Left lung (tissue), 10 donors: ENCODE measurements around the gene FOXR1. TPM values are rescaled to one million over a fixed set of nuclear protein-coding genes. Genes with fewer than 3 reads are reported as not detected.

ENCODE experiments used
- ATAC-seq: fragments of 200-7000 bp; cut with Tn5 transposase; one replicate; pipeline ENCODE4 v1.9.1; 2020; ENCODE audit warnings: moderate library complexity
- DNase-seq, 4 donors: peaks; one replicate each; pipeline ENCODE4 v3.0.0-alpha.2; 2013 to 2020
- H3K27ac ChIP-seq, 2 donors: fragments of 200-600 bp; sonication (generic) in 1 of 2; one replicate each; pipeline versions ENCODE4 v1.5.0 to v1.8.0; 2020 to 2021
- H3K27me3 ChIP-seq, 2 donors: fragments of 200-600 bp; sonication (generic) in 1 of 2; one replicate each; pipeline versions ENCODE4 v1.5.0 to v1.8.0; 2020 to 2021
- H3K36me3 ChIP-seq, 2 donors: fragments of 200-600 bp; sonication (generic) in 1 of 2; one replicate each; pipeline versions ENCODE4 v1.5.0 to v1.8.0; 2020 to 2021
- H3K4me1 ChIP-seq, 2 donors: fragments of 200-600 bp; one replicate each; pipeline ENCODE4 v1.8.0; 2021
- H3K4me3 ChIP-seq, 2 donors: fragments of 200-600 bp; sonication (generic) in 1 of 2; one replicate each; pipeline versions ENCODE4 v1.5.0 to v1.8.0; 2020 to 2021; ENCODE audit warnings: mild to moderate bottlenecking in 1 of 2
- H3K9me3 ChIP-seq, 2 donors: fragments of 200-600 bp; sonication (generic) in 1 of 2; one replicate each; pipeline versions ENCODE4 v1.5.0 to v1.8.0; 2020 to 2021
- intact Hi-C, 2 donors: fragments of 100-400 bp; cut with DNase I; formaldehyde crosslinking; loops; one replicate each; pipeline versions ENCODE4 v1.11.2 to v1.14.2; 2022
- polyA plus RNA-seq, 6 donors: library from polyadenylated mRNA; unstranded; fragments of 120-200 nt; gene quantifications; one replicate each; pipeline ENCODE4 v1.2.1, GENCODE V29; 2013; ENCODE audit not compliant: insufficient read length in 6 of 6
- total RNA-seq, 2 donors: library from RNA; stranded (reverse); fragmentation: NEBNext Ultra II Directional; extraction: Animal tissue kit (Norgen Biotek cat#: 25700); gene quantifications; one replicate each; pipeline ENCODE4 v1.2.1, GENCODE V29; 2021
- TF ChIP-seq, protein P1 (sequence below), 2 donors: fragments of 200-600 bp; sonication (generic) in 1 of 2; IDR thresholded peaks; one replicate each; pipeline versions ENCODE4 v1.5.0 to v1.8.0; 2021; ENCODE audit warnings: antibody characterized with exemption in 2 of 2
- donor health status: DM: no; HTN: yes; CAD: no.
- donor health status: DM: no; HTN: no; CAD: no.

Gene FOXR1
- total and polyA plus RNA-seq, 8 donors = not detected

DNA sequence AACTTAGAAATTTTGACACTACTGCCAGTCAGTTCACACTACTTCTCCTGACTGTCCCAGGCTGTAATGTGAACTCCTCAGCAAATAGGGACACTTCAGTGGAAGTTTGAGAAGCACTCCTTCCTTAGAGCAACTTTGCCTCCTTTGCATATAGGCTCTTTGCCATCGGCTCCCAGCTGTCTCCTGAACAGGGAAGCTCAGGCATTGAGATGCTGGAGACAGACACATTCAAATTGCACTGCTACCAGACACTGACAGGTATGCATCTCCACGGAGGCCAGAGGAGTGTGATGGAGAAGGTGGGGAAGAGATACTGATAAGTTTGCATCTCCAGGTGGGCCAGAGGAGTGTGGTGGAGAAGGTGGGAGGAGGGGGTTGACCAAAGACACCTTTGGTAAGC, 48.4 kb downstream of the FOXR1 start:
- Histone ChIP-seq H3K27ac (no peak overlapping the region), H3K9me3 (no peaks in the 10 kb centered on the region), H3K27me3 (no peaks in the 10 kb centered on the region), H3K36me3 (peaks cover 4 to 59% of the 10 kb centered on the region in 2 donors), H3K4me1 (peaks cover 18 to 62% of the 10 kb centered on the region in 2 donors), H3K4me3 (peak overlapping the region; percentile 68 to 76)
- intact Hi-C loops = no loop called here
- ATAC-seq (no peak), DNase-seq (no peak)
- TF ChIP-seq, protein P1, sequence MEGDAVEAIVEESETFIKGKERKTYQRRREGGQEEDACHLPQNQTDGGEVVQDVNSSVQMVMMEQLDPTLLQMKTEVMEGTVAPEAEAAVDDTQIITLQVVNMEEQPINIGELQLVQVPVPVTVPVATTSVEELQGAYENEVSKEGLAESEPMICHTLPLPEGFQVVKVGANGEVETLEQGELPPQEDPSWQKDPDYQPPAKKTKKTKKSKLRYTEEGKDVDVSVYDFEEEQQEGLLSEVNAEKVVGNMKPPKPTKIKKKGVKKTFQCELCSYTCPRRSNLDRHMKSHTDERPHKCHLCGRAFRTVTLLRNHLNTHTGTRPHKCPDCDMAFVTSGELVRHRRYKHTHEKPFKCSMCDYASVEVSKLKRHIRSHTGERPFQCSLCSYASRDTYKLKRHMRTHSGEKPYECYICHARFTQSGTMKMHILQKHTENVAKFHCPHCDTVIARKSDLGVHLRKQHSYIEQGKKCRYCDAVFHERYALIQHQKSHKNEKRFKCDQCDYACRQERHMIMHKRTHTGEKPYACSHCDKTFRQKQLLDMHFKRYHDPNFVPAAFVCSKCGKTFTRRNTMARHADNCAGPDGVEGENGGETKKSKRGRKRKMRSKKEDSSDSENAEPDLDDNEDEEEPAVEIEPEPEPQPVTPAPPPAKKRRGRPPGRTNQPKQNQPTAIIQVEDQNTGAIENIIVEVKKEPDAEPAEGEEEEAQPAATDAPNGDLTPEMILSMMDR (IDR thresholded peaks at IDR 0.05) = no peak

DNA sequence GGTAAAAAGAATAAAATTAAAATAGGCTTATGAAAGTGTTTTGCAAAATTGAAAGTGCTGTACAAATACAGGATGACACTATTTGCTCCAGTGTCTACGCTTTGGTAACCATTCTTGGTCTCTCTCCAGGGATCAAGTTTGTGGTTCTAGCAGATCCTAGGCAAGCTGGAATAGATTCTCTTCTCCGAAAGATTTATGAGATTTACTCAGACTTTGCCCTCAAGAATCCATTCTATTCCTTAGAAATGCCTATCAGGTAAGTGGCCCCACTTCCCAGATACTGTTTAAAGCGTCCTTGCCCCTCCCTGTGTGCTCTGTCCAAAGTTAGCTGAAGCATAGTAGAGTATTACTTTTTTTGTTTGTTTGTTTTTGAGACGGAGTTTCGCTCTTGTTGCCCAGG, 50.1 kb downstream of the FOXR1 start:
- Histone ChIP-seq H3K27ac (no peak overlapping the region), H3K9me3 (no peaks in the 10 kb centered on the region), H3K36me3 (peaks cover 0 to 58% of the 10 kb centered on the region in 2 donors), H3K27me3 (no peaks in the 10 kb centered on the region), H3K4me1 (peaks cover 18 to 55% of the 10 kb centered on the region in 2 donors), H3K4me3 (no peak overlapping the region)
- TF ChIP-seq, protein P1 (IDR thresholded peaks at IDR 0.05) = no peak
- ATAC-seq = no peak
- no peak for DNase-seq
- intact Hi-C loops = no loop called here

DNA sequence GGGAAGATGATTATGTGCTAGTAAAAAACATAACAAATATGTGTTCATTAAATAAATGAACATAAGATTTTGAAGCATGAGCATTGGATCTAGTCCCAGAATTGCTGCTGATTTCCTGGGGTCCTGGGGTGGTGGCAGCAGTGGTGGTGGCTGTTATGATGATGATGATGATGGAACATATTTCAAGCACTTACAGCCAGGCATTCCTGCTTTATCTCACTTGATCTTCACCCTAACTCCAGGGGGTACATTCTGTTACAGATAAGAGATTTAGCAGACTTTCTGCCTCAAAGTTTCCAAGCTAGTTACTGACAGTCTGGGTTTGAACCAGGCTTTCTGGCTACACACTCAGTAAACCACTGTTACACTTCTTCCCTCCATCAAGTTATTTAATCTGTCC, 52.2 kb downstream of the FOXR1 start:
- H3K9me3 ChIP-seq = no peaks in the 10 kb centered on the region
- TF ChIP-seq, protein P1 (IDR thresholded peaks at IDR 0.05) = no peak
- peak overlapping the region in 1 of 2 donors; percentile 46 for H3K27ac ChIP-seq
- no peaks in the 10 kb centered on the region for H3K27me3 ChIP-seq
- peaks cover 12 to 49% of the 10 kb centered on the region in 2 donors for H3K4me1 ChIP-seq
- ATAC-seq (no peak), DNase-seq (no peak)
- H3K36me3 ChIP-seq = peaks cover 0 to 59% of the 10 kb centered on the region in 2 donors
- no peak overlapping the region for H3K4me3 ChIP-seq
- intact Hi-C loops = no loop called here

DNA sequence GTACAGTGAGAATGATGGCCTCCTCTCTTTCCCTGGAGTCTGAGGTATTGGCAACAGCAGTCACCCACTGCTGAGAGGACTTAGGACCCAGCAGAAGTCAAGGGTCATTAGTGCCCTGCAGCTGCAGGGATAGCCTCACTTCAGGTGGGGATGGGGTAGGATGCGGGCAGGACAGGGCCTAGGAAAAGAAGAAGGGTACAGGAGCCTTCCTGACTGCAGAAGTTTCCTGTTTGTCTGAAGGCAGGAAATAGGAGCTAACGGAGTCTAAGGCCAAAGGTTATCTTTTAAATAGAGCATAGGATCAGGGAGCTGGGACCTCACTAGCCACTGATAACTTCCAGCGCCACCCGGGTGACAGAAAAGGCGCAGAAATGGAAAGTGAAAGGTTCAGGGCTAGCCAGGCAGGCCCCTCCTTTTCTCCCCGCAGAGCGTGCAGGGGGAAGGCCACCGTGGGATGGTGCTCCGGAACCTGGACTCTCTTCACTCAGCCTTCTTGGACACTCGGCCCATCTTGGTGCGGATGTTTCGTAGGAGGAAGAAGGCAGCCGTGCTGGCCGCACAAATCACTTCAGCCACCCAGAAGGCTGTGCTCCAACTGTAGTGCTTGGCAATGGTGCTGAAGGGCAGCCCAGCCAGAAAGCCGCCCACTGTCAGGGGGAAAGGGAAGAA, 53.0 kb downstream of the FOXR1 start:
- intact Hi-C loops = no loop called here
- H3K27ac ChIP-seq = peak overlapping the region in 1 of 2 donors; percentile 46
- peaks cover 19 to 53% of the 10 kb centered on the region in 2 donors for H3K4me1 ChIP-seq
- ATAC-seq = no peak
- TF ChIP-seq, protein P1 (IDR thresholded peaks at IDR 0.05) = no peak
- DNase-seq = no peak
- no peaks in the 10 kb centered on the region for H3K27me3 ChIP-seq
- peaks cover 0 to 59% of the 10 kb centered on the region in 2 donors for H3K36me3 ChIP-seq
- H3K9me3 ChIP-seq = no peaks in the 10 kb centered on the region
- H3K4me3 ChIP-seq = no peak overlapping the region

DNA sequence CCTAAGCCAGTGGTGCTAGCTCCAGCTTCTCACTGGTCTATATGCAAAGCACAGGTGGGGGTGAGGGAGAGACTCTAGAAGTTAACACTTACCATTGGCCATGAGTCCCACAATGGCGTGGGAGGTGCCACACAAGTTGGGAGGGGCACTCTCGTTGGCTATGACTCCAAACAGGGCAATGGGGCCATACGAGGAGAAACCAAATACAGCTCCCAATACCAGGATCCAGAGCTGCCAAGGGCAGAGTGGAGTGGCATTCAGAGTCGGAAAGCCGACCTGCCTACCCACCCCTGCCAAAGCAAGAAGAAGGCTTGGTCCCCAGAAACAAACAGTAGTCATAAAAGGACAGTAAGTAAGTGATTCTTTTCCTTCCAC, 53.5 kb downstream of the FOXR1 start:
- Histone ChIP-seq H3K36me3 (peaks cover 0 to 59% of the 10 kb centered on the region in 2 donors), H3K4me1 (peaks cover 17 to 53% of the 10 kb centered on the region in 2 donors), H3K27ac (peak overlapping the region in 1 of 2 donors; percentile 46), H3K9me3 (no peaks in the 10 kb centered on the region), H3K27me3 (no peaks in the 10 kb centered on the region), H3K4me3 (no peak overlapping the region)
- ATAC-seq (no peak), DNase-seq (no peak)
- TF ChIP-seq, protein P1 (IDR thresholded peaks at IDR 0.05) = no peak
- intact Hi-C loops = no loop called here
